SU-DHL-6 (cell line): ENCODE results near the gene TUBB3.

Experiments used
- EZH2phosphoT487 ChIP-seq: fragments of 200-600 bp; sonication (generic), shearing (Covaris generic); conservative IDR thresholded peaks from 2 replicates; pipeline ENCODE4 v1.6.1; 2018; ENCODE audit warnings: mild to moderate bottlenecking, antibody characterized with exemption, low read length, moderate library complexity, mixed read lengths
- TF ChIP-seq, protein P1 (sequence below): fragments of 200-600 bp; sonication (generic); IDR thresholded peaks from one replicate; pipeline ENCODE4 v1.5.1; 2017; ENCODE audit warnings: antibody characterized with exemption, mild to moderate bottlenecking, low read length, moderate library complexity; ENCODE audit not compliant: insufficient read depth, poor library complexity, severe bottlenecking

DNA sequence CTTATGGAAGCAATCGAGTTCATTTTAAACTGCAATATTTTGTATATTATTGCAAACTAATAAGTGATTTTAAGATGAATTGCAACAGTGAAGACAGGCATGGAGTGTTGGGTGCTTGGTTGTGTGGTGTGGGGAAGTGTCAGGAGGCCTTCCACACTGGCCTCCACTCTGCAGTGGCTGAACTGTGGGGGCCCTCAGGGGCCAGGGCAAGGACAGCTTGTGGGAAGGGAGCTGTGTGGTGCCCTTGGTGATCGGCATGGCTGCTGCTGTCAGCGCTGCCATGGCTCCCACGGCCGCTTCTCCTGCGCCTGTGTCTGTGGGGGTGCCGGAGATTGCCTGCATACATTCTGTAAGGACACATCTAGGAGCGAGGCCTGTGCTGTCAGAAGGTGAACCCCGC lies 30.5 kb upstream of the TUBB3 start:
- TF ChIP-seq, protein P1, sequence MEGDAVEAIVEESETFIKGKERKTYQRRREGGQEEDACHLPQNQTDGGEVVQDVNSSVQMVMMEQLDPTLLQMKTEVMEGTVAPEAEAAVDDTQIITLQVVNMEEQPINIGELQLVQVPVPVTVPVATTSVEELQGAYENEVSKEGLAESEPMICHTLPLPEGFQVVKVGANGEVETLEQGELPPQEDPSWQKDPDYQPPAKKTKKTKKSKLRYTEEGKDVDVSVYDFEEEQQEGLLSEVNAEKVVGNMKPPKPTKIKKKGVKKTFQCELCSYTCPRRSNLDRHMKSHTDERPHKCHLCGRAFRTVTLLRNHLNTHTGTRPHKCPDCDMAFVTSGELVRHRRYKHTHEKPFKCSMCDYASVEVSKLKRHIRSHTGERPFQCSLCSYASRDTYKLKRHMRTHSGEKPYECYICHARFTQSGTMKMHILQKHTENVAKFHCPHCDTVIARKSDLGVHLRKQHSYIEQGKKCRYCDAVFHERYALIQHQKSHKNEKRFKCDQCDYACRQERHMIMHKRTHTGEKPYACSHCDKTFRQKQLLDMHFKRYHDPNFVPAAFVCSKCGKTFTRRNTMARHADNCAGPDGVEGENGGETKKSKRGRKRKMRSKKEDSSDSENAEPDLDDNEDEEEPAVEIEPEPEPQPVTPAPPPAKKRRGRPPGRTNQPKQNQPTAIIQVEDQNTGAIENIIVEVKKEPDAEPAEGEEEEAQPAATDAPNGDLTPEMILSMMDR = no peak
- no peak for TF ChIP-seq EZH2phosphoT487
